Measurements from ENCODE around the gene IFNA17. TPM values are rescaled to one million over a fixed set of nuclear protein-coding genes. Genes with fewer than 3 reads are reported as not detected.
"Not testable (repeated sequence)": the region's sequence is repeated elsewhere in the genome, so short reads cannot be mapped to it uniquely, and the experiment has no call there.

IFNA17 gene
- total RNA-seq, 4 donors from 2014 or later, result not detected

GRCh38 chr9:21234153-21234687 is 6.2 kb upstream of the IFNA17 start:
- WGBS, 2 donors, result 100% methylated on average over 1 of the region's 4 CpGs
- DNase-seq, result no peak
- H3K36me3 ChIP-seq, result no peaks in the 10 kb centered on the region
- no peaks in the 10 kb centered on the region for H3K27me3 ChIP-seq
- intact Hi-C loops (cut with DNase I), result no loop called here
- H3K4me3 ChIP-seq, result no peak overlapping the region
- no peaks in the 10 kb centered on the region for H3K9me3 ChIP-seq
- H3K4me1 ChIP-seq, result no peaks in the 10 kb centered on the region
- no peak overlapping the region for H3K27ac ChIP-seq
- TF ChIP-seq CTCF (IDR thresholded peaks at IDR 0.05) (no peak), POLR2A (IDR thresholded peaks at IDR 0.05) (no peak)

GRCh38 chr9:21233258-21233657 is 5.2 kb upstream of the IFNA17 start:
- DNase-seq, result no peak
- intact Hi-C loops (cut with DNase I), result no loop called here

GRCh38 chr9:21217211-21217610 is 10.8 kb downstream of the IFNA17 start, which contains the start of gene IFNA16:
Gene IFNA16, minus strand, starts transcription at chr9:21217311. Its CDS starts 6 bp downstream, at chr9:21217305.
- 67% methylated on average over 1 of the region's 1 CpG; no CpG with 5 or more reads in 1 of the 2 donors for WGBS, 2 donors
- H3K4me3 ChIP-seq; H3K9me3 ChIP-seq; H3K4me1 ChIP-seq; H3K36me3 ChIP-seq; intact Hi-C loops (cut with DNase I); H3K27ac ChIP-seq; DNase-seq: not testable (repeated sequence)
- peaks cover 0 to 14% (median 0%) of the 10 kb centered on the region in 4 donors for H3K27me3 ChIP-seq

More at GRCh38 chr9:21233258-21233657, 5.2 kb upstream of the IFNA17 start:
- H3K36me3 ChIP-seq, result no peaks in the 10 kb centered on the region
- H3K27me3 ChIP-seq, result no peaks in the 10 kb centered on the region
- H3K4me3 ChIP-seq, result no peak overlapping the region
- H3K9me3 ChIP-seq, result no peaks in the 10 kb centered on the region
- no peak overlapping the region for H3K27ac ChIP-seq
- H3K4me1 ChIP-seq, result no peaks in the 10 kb centered on the region
- TF ChIP-seq CTCF (IDR thresholded peaks at IDR 0.05), result no peak
- no peak for TF ChIP-seq POLR2A (IDR thresholded peaks at IDR 0.05)
- no CpG with 5 or more reads among the region's 2 CpGs for WGBS, 2 donors

GRCh38 chr9:21213411-21214326 is 14.4 kb downstream of the IFNA17 start:
- H3K4me1 ChIP-seq; H3K9me3 ChIP-seq; H3K27ac ChIP-seq; intact Hi-C loops (cut with DNase I); H3K4me3 ChIP-seq; DNase-seq; H3K36me3 ChIP-seq: not testable (repeated sequence)
- H3K27me3 ChIP-seq, result peaks cover 0 to 14% (median 0%) of the 10 kb centered on the region in 4 donors
- 37 to 43% methylated on average over 5 of the region's 5 CpGs for WGBS, 2 donors

- WGBS, 2 donors, result 60 to 100% methylated on average over 1 of the region's 2 CpGs
- H3K36me3 ChIP-seq; H3K9me3 ChIP-seq; H3K4me1 ChIP-seq; intact Hi-C loops (cut with DNase I); H3K27me3 ChIP-seq; H3K27ac ChIP-seq; DNase-seq; H3K4me3 ChIP-seq: not testable (repeated sequence)
Observed at GRCh38 chr9:21212160-21212559, 15.9 kb downstream of the IFNA17 start.

GRCh38 chr9:21210782-21211181 is 17.2 kb downstream of the IFNA17 start:
- H3K4me3 ChIP-seq; H3K27me3 ChIP-seq; H3K4me1 ChIP-seq; H3K36me3 ChIP-seq; H3K9me3 ChIP-seq; intact Hi-C loops (cut with DNase I); DNase-seq; H3K27ac ChIP-seq: not testable (repeated sequence)
- WGBS, 2 donors, result 76 to 80% methylated on average over 1 to 2 of the region's 2 CpGs

- 77 to 94% methylated on average over 6 to 7 of the region's 7 CpGs for WGBS, 2 donors
- no peaks in the 10 kb centered on the region for H3K36me3 ChIP-seq
- no peaks in the 10 kb centered on the region for H3K27me3 ChIP-seq
- intact Hi-C loops (cut with DNase I), result no loop called here
- H3K9me3 ChIP-seq, result no peaks in the 10 kb centered on the region
- no peak overlapping the region for H3K27ac ChIP-seq
- no peak for TF ChIP-seq CTCF (IDR thresholded peaks at IDR 0.05)
- no peak for TF ChIP-seq POLR2A (IDR thresholded peaks at IDR 0.05)
- no peaks in the 10 kb centered on the region for H3K4me1 ChIP-seq
- no peak overlapping the region for H3K4me3 ChIP-seq
- no peak for DNase-seq
Observed at GRCh38 chr9:21210311-21210710, 17.7 kb downstream of the IFNA17 start.

GRCh38 chr9:21207043-21207442 is 21.0 kb downstream of the IFNA17 start, which contains the start of gene IFNA10:
Gene IFNA10, minus strand, starts transcription at chr9:21207143. Its CDS starts 46 bp downstream, at chr9:21207097.
- H3K4me3 ChIP-seq; H3K9me3 ChIP-seq; H3K27me3 ChIP-seq; intact Hi-C loops (cut with DNase I); DNase-seq; H3K27ac ChIP-seq; H3K4me1 ChIP-seq; H3K36me3 ChIP-seq: not testable (repeated sequence)
- 81 to 91% methylated on average over 3 of the region's 3 CpGs for WGBS, 2 donors
